Motor neuron (in vitro differentiated cells): ENCODE data around the gene CD6. TPM values are rescaled to one million over a fixed set of nuclear protein-coding genes. Genes with fewer than 3 reads are reported as not detected.
"Not testable (repeated sequence)": the region's sequence is repeated elsewhere in the genome, so short reads cannot be mapped to it uniquely, and the experiment has no call there.

Source experiments
- ATAC-seq, 8 experiments: fragments of 200-7000 bp; cut with Tn5 transposase; replicated peaks in 6 of 8; 2 replicates each; pipeline ENCODE4 v1.8.0; 2021; ENCODE audit warnings: mild to moderate bottlenecking in 8 of 8, moderate library complexity in 8 of 8
- H3K27ac ChIP-seq, 2 donors: fragments of 250-450 bp; sonication (Bioruptor Pico); 2 replicates each; pipeline ENCODE4 v1.9.0; 2021; ENCODE audit warnings: antibody characterized with exemption in 2 of 2, mild to moderate bottlenecking in 2 of 2, moderate library complexity in 1 of 2
- H3K4me1 ChIP-seq, 2 donors: fragments of 250-450 bp; sonication (Bioruptor Pico); replicated peaks in 1 of 2; 2 replicates each; pipeline ENCODE4 v1.6.1; 2021; ENCODE audit warnings: antibody characterized with exemption in 2 of 2, mild to moderate bottlenecking in 2 of 2, moderate library complexity in 1 of 2
- H3K4me3 ChIP-seq, 5 donors: fragments of 250-450 bp; sonication (Bioruptor Pico); 2 replicates each; pipeline ENCODE4 v1.9.0; 2021; ENCODE audit warnings: antibody characterized with exemption in 5 of 5, mild to moderate bottlenecking in 5 of 5, moderate library complexity in 4 of 5
- WGBS, 10 experiments: fragments of 450-650 bp; shearing (Covaris generic); methylation state at CpG; one replicate each; pipeline ENCODE4 v1.0.0; 2022; 5-methylcytosine and 5-hydroxymethylcytosine counted together
- in situ Hi-C, 9 experiments: fragments of 400-800 bp; cut with MboI; loops; one replicate each; pipeline ENCODE4 v1.15.0; 2021; ENCODE audit warnings: low sequenced_read_pairs in 9 of 9, low pct_unique_long_range_greater_than_20kb in 2 of 9; ENCODE audit not compliant: unreplicated experiment in 9 of 9
- total RNA-seq, 8 experiments: library from RNA; unstranded; fragments of 300-600 nt; gene quantifications; 2 replicates each; pipeline versions ENCODE4 v1.2.3 to v1.2.4, GENCODE V29; 2022

The CD6 gene
- total RNA-seq, 8 experiments from 2014 or later, result 0.14 to 1.7 (median 0.63) TPM; not detected in 1

DNA sequence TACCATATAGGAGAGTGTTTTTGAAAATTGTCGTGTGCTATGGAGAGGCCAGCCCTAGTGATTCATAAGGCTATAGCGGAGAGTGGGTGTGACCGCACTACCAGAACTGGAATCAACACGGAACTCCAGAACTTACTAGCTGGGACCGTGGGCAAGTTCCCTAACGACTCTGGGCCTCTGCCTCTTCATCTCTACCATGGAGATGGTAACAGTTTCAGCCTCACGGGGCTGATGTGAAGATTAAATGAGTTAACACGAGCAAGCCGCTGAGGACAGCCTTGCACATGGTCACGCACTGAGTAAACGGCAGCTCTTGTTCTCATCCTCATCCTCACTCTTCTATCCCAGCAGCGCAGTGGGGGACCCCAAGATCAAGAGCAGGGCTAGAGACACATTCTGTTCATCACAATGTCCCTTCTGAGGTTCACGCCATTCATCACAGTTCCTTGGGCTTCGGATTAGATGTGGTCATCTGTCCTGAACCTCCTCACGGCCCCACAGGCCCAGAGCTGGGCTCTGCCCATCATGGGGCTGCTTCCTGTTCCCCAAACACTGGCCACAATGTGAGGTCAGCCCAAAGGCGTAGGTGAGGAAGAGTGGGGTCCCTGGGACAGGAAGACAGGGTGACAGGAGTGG, 83.6 kb downstream of the CD6 start:
- peak in 2 of 8 experiments; percentile 86 to 95 for ATAC-seq
- peaks cover 15 to 20% of the 10 kb centered on the region in 2 donors for H3K4me1 ChIP-seq
- 60 to 100% (median 87%) methylated on average over 1 to 13 of the region's 16 CpGs; no CpG with 5 or more reads in 1 of the 10 experiments for WGBS, 10 experiments
- in situ Hi-C loops, result no loop called here
- H3K27ac ChIP-seq, result no peak overlapping the region
- H3K4me3 ChIP-seq, result no peak overlapping the region

DNA sequence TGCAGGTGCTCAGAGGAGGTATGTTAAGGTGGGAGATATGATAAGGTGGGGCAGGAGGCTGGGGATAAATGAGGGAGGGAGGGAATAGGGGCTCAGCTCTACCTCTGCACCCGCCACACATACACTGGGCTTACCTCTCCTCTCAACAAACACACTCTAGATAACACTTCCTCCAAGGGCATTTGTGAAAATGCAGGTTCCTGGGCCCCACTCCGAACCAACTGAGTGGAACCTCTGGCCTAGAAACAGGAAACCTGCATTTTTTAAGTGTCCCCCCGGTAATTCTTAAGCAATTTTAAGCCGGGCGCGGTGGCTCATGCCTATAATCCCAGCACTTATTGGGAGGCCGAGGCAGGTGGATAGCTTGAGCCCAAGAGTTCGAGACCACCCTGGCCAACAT, 84.3 kb downstream of the CD6 start:
- no peak overlapping the region for H3K4me3 ChIP-seq
- peaks cover 15 to 20% of the 10 kb centered on the region in 2 donors for H3K4me1 ChIP-seq
- in situ Hi-C loops, result no loop called here
- 61 to 100% (median 90%) methylated on average over 2 to 6 of the region's 8 CpGs; no CpG with 5 or more reads in 3 of the 10 experiments for WGBS, 10 experiments
- H3K27ac ChIP-seq, result no peak overlapping the region
- no peak for ATAC-seq

DNA sequence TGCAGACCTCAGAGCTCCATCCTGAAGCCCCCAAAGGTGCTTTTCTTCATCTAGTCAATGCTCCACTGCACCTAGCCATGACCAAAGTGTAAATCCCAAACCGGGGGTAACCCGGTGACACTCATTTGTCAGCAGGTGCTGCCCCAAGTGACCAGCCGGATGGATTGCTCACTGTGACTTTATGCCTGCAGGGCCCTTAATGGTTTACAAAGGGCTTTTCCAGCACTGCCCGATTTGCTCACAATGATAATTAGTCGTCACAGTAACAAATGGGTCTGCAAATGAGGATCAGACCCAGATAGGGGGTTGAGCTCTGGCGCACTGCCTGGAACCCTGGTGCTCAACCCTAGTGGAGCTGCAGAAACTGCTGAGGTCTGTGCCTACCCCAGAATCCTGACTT, 85.1 kb downstream of the CD6 start:
- ATAC-seq, result peak in 5 of 8 experiments; percentile 48 to 76 (median 57)
- Histone ChIP-seq H3K4me3 (no peak overlapping the region), H3K4me1 (peaks cover 15 to 20% of the 10 kb centered on the region in 2 donors), H3K27ac (no peak overlapping the region)
- 10 to 63% (median 40%) methylated on average over 1 to 4 of the region's 6 CpGs; no CpG with 5 or more reads in 4 of the 10 experiments for WGBS, 10 experiments
- in situ Hi-C loops, result no loop called here

DNA sequence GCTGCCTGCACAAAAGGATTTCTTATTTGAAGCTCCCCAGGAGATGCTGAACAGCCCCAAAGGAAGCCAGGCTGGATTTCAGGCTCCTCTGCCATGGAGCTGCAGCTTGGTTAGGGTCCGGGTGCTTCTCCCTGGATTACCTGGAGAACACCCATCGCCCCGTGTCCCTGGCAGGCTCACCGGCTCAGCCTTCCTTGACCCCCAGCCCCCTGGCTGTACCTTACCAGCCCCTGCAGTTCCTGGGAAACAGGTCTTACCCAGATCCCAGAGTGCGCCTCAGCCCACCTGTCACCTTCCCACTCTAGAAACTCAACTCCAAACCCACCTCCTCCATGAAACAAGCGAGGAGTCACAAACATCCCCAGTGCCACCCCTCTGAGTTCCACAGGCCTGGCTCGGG, 85.5 kb downstream of the CD6 start:
- Histone ChIP-seq H3K4me1 (peaks cover 12 to 17% of the 10 kb centered on the region in 2 donors), H3K4me3 (no peak overlapping the region), H3K27ac (no peak overlapping the region)
- 80% methylated on average over 1 of the region's 7 CpGs; no CpG with 5 or more reads in 9 of the 10 experiments for WGBS, 10 experiments
- in situ Hi-C loops, result no loop called here
- peak in 1 of 8 experiments; percentile 6 for ATAC-seq

DNA sequence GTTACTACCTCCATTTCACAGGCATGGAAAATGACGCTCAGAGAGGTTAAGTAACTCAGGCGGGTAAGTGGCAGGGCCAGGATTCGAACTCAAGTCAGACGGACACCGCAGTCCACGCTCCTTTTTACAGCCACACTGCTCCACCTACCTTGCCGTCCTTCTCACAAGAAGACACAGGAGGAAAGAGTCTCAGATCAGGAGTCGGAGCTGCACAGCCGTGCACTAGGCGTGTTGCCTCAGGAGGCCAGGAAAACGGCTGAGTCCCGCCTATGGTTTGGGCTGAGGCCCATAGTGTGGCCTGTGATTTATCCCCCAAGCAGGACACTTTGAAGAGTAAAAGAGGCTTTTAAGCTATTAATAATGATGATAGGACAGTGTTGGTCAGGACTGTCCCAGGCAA, 86.1 kb downstream of the CD6 start:
- WGBS, 10 experiments, result 50 to 100% (median 72%) methylated on average over 1 to 8 of the region's 12 CpGs; no CpG with 5 or more reads in 4 of the 10 experiments
- no peak overlapping the region for H3K27ac ChIP-seq
- no peak overlapping the region for H3K4me3 ChIP-seq
- in situ Hi-C loops, result no loop called here
- peaks cover 10 to 13% of the 10 kb centered on the region in 2 donors for H3K4me1 ChIP-seq
- ATAC-seq, result no peak

DNA sequence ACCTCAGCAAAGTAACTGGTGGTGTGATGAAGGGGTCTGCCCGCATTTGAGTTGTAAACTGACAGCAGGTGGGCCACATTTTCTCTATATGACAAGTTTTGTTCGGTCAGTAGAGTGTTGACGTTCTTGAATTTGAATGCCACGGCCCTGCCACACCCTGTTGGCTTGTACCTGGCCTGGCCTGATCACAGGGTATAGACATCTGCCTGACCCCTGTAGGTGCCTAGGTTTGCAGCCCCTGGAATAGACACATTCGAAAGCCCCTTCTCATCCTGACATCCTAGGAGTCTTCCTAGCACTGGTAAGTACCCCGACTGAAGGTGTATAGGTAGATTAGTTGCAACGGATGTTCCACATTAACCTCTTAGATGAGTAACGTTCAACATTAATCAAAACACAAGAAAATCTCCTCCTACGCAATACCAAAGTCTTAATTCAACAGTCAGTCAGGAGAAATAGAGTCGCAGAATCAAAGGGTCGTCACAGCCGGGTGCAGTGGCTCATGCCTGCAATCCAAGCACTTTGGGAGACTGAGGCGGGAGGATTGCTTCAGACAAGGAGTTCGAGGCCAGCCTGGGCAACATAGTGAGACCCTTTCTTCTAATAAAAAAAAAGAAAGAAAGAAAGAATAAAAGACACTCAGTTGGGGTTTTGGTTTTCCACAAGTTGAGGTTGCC, 87.2 kb downstream of the CD6 start:
- 40 to 100% (median 79%) methylated on average over 1 to 13 of the region's 14 CpGs; no CpG with 5 or more reads in 1 of the 10 experiments for WGBS, 10 experiments
- H3K4me3 ChIP-seq, result no peak overlapping the region
- peaks cover 10 to 13% of the 10 kb centered on the region in 2 donors for H3K4me1 ChIP-seq
- no peak for ATAC-seq
- in situ Hi-C loops, result no loop called here
- no peak overlapping the region for H3K27ac ChIP-seq

DNA sequence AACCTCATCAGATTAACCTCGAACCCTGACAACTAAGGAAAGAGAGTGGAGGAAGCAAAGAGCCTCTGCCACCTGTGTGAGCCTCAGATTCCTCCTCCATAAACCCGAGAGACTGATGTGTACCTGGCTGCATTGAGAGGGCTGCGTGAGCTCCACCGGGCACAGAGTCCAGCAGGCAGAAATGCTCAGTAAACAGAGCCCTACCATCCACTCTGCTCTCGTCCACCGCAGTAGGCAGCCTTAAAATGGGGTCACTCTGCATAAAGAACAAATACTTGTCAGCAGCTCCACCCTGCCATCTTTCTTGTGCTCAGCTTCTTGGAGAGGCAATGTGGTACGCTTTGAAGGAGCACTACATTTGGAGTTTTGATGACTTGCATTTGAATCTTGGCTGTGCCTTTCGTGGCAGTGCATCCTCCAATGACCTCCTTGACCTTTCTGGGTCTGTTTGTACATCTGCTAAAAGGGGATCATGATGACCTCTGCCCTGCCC, 87.8 kb downstream of the CD6 start:
- in situ Hi-C loops, result no loop called here
- ATAC-seq, result no peak
- H3K4me3 ChIP-seq, result no peak overlapping the region
- WGBS, 10 experiments, result 0 to 100% (median 64%) methylated on average over 1 to 8 of the region's 8 CpGs; no CpG with 5 or more reads in 3 of the 10 experiments
- peaks cover 10 to 13% of the 10 kb centered on the region in 2 donors for H3K4me1 ChIP-seq
- H3K27ac ChIP-seq, result no peak overlapping the region

DNA sequence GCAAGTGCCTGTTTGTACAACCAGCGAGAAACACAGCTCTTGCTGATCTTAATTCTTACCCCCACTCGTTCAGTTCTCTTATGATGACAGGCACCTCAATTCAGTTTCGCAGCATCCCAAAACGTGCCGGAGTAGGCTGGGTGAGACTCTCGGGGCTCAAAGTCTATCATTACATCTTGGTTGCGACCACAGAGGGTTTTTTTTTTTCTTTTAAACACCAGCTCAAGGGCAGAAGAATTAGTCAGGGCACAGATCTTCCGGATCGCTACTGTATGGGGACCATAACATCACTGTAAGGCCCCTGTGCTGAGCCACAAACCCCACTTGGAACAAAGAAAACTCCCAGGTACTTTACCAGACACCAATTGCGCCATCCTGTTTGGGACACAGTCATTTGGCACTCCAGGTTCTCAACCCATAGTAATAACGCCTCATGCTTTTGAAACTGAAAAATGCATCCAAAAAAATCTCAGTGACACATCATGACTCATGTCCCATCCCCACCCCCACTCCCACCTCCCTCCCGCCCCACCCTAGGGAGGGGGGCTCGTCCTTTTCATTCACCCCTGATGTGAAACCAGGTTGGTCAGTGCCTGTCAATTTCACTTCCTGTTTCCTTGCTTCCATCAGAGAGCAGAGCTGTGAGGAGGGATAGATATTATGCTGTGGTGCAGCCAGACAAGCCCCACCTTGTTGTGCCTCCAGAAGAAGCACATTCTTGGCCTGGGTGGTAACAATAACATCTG, 89.8 kb downstream of the CD6 start:
- in situ Hi-C loops, result no loop called here
- Histone ChIP-seq H3K4me1 (peaks cover 10 to 13% of the 10 kb centered on the region in 2 donors), H3K4me3 (no peak overlapping the region), H3K27ac (no peak overlapping the region)
- peak in 6 of 8 experiments; percentile 11 to 90 (median 66) for ATAC-seq
- WGBS, 10 experiments, result 20 to 86% (median 60%) methylated on average over 1 to 9 of the region's 13 CpGs; no CpG with 5 or more reads in 1 of the 10 experiments

DNA sequence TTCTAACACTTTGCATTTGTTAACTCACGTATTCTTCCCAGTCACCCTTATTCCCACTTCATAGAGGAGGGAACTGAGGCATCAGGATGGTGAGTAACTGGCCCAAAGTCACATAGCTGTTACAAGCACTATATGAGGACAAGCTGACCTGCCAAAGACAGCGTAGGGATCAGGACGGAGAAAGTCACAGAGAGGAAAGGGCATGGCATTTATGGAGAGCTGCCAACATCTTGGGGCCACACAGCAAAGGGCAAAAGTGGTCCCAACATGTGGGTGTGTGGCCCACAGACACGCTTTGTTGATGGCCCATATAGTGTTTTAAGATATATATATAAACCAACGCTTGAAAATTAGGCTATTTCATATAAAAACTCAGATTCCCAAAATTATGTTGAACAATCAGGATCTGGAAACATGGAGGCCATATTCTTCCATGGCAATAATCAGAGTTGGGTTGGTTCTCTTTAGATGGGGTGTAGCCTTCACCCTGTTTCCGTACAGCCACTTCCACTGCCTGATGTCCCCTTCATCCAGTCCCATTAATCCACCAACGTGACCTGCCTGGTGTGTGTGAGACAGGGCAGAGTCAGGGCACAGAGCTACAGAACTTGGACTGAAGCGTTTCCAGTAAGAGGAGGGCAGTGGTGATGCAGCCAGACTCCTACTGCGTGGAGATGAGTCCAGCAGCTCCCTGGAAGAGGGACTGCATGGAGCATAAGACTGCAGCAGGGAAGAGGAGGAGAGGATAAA, 90.9 kb downstream of the CD6 start:
- WGBS, 10 experiments, result 40 to 100% (median 92%) methylated on average over 1 to 7 of the region's 9 CpGs
- H3K4me3 ChIP-seq, result no peak overlapping the region
- no peak for ATAC-seq
- in situ Hi-C loops, result no loop called here
- no peak overlapping the region for H3K27ac ChIP-seq
- H3K4me1 ChIP-seq, result peaks cover 4 to 7% of the 10 kb centered on the region in 2 donors

DNA sequence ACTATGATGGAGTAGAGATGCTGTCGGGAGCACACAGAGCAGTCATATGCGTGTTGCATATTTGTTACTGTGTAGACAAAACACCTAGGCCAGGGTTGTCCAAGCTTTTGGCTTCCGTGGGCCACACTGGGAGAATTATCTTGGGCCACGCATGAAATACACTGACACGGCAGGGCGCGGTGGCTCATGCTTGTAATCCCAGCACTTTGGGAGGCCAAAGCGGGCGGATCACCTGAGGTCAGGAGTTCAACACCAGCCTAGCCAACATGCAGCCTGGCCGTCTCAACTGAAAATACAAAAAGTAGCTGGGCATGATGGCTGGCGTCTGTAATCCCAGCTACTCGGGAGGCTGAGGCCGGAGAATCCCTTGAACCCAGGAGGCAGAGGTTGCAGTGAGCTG, 93.8 kb downstream of the CD6 start:
- H3K27ac ChIP-seq, H3K4me3 ChIP-seq, ATAC-seq, in situ Hi-C loops: not testable (repeated sequence)
- WGBS, 10 experiments, result 57 to 95% (median 83%) methylated on average over 1 to 10 of the region's 13 CpGs
- peaks cover 14 to 17% of the 10 kb centered on the region in 2 donors for H3K4me1 ChIP-seq

DNA sequence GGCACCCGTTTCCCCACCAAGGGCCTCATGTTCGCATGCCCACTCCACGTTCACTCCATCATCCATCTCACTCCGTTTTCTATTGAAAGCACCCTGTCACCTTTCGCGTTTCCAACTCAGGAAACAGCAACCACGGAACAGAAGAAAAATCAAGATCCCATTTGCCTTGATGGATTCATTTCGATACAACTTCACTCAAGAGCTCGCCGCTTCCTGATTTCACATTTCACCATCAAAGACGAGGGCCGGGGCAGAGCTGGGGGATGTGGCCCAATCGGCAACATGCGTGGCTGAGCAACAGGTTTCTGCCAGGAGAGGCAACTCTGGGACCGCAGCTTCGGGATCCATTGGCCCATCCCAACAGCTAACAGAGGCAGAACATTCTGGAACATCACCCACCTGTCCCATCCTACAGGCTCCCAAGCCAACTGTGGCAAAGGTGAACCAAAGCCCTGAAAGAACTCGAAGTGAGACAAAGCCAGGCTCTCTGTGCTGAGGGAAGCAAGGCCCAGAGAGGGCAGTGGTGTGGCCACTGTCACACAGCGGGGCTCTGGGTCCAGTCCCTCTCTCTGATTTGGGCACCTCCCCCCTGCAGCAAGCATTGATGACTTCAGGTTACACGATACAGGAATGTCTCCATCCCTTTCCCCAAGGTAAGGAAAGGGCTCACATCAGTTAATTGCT, 94.6 kb downstream of the CD6 start:
- in situ Hi-C loops, result no loop called here
- no peak overlapping the region for H3K27ac ChIP-seq
- peaks cover 19 to 21% of the 10 kb centered on the region in 2 donors for H3K4me1 ChIP-seq
- 67 to 90% (median 74%) methylated on average over 2 to 16 of the region's 19 CpGs; no CpG with 5 or more reads in 4 of the 10 experiments for WGBS, 10 experiments
- no peak overlapping the region for H3K4me3 ChIP-seq
- ATAC-seq, result no peak

DNA sequence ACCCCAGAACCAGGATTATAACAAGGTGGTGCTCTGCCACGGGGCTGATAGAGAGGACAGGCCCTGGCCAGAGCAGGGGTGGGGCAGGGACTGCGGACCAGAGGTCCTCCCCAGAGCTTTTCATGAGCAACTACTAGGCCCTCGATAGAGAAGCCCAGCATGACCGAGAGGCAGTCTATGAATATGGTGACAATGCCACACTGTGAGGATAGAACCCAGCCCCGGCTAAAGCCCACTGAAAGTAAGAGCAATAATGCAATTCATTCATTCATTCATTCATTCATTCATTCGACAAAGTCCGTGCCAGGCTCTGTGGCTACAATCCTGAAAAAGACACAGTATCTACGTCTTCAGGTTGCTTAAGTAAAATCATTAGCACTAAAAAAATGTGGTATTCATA, 95.2 kb downstream of the CD6 start:
- Histone ChIP-seq H3K4me3 (no peak overlapping the region), H3K27ac (no peak overlapping the region), H3K4me1 (peaks cover 21 to 27% of the 10 kb centered on the region in 2 donors)
- in situ Hi-C loops, result no loop called here
- no peak for ATAC-seq
- 40 to 88% (median 83%) methylated on average over 1 to 6 of the region's 8 CpGs; no CpG with 5 or more reads in 3 of the 10 experiments for WGBS, 10 experiments
